Measurements from ENCODE around the gene EID2B.

The EID2B gene

DNA sequence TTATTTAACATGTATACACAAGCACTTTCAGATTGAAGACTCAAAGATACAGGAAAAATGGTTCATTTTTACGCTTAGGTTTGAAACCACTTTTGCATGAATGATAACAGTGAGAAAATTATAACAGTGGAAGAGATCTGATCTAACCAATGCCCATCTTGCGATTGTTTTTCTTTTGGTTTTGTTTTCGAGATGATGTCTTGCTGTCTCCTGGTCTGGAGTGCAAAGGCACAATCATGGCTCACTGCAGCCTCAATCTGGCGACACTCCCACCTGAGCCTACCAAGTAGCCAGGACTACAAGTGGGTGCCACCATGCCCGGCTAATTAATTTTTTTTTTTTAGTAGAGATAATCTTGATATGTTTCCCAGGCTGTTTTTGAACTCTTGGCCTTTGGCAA is 17.5 kb upstream of the EID2B start:
- Mint-ChIP-seq H3K9me3 (no peaks in the 10 kb centered on the region), H3K4me3 (no peak overlapping the region), H3K27me3 (ENCODE audit: low read depth) (peaks cover 29% of the 10 kb centered on the region), H3K36me3 (ENCODE audit: low read depth) (no peaks in the 10 kb centered on the region), H3K27ac (no peak overlapping the region), H3K4me1 (no peaks in the 10 kb centered on the region)
- no peak for TF ChIP-seq CTCF (IDR thresholded peaks at IDR 0.05; ENCODE audit: unreplicated experiment in 3 of 3)

DNA sequence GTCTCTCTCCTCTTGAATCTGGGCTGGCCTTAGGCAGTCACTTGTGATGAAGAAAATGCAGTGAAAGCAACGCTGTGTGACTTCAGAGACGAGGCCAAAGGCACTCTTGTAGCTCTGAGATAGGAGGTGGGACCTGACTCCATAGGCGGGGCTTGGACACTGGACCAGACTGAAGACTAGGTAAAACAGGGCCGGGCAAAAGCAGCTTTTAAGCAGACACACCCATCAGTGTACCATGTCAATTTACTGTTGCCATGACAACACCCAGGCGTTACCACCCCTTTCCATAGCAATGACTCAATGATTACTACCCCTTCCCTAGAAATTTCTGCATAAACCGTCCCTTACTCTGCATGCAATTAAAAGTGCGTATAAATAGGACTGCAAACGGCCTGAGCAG is 13.9 kb upstream of the EID2B start:
- Mint-ChIP-seq H3K4me1 (no peaks in the 10 kb centered on the region), H3K36me3 (ENCODE audit: low read depth) (no peaks in the 10 kb centered on the region), H3K27ac (no peak overlapping the region), H3K27me3 (ENCODE audit: low read depth) (peaks cover 17% of the 10 kb centered on the region), H3K4me3 (no peak overlapping the region), H3K9me3 (no peaks in the 10 kb centered on the region)
- TF ChIP-seq CTCF (IDR thresholded peaks at IDR 0.05; ENCODE audit: unreplicated experiment in 3 of 3), result no peak

- Mint-ChIP-seq H3K4me1 (peaks cover 7% of the 10 kb centered on the region), H3K9me3 (no peaks in the 10 kb centered on the region), H3K36me3 (ENCODE audit: low read depth) (no peaks in the 10 kb centered on the region), H3K27ac (no peak overlapping the region), H3K27me3 (ENCODE audit: low read depth) (peaks cover 17% of the 10 kb centered on the region), H3K4me3 (no peak overlapping the region)
- no peak for TF ChIP-seq CTCF (IDR thresholded peaks at IDR 0.05; ENCODE audit: unreplicated experiment in 3 of 3)
These were observed 12.3 kb upstream of the EID2B start for GRCh38 chr19:39544911-39545310.

DNA sequence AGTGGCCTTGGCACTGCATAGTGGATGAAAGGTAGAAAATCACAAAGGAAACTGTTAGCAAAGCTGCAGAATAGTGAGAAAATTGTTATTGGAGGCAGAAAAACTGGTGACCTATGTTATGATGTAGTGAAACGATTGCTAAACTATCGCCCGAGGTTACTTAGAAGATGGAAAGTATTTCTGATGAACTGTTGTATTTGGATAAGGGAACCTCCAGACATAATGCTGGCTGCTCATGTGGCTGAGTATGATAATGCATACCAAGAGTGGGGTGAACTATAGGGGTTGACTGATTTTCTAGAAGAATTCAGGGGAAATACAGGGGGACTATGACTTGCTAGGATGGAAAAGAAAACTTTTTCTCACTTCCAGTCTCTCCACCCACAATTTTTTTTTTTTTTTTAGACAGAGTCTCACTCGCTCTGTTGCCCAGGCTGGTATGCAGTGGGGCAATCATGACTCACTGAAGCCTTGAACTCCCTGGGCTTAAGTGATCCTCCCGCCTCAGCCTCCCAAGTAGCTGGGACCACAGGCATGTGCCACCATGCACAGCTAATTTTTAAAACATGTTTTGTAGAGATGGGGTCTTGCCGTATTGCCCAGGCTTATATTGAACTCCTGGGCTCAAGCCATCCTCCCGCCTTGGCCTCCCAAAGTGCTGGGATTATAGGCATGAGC is 11.7 kb upstream of the EID2B start:
- Mint-ChIP-seq H3K27ac (no peak overlapping the region), H3K4me3 (no peak overlapping the region), H3K27me3 (ENCODE audit: low read depth) (peaks cover 17% of the 10 kb centered on the region), H3K4me1 (peaks cover 7% of the 10 kb centered on the region), H3K36me3 (ENCODE audit: low read depth) (no peaks in the 10 kb centered on the region), H3K9me3 (no peaks in the 10 kb centered on the region)
- TF ChIP-seq CTCF (IDR thresholded peaks at IDR 0.05; ENCODE audit: unreplicated experiment in 3 of 3), result no peak

- H3K9me3 Mint-ChIP-seq, result no peaks in the 10 kb centered on the region
- H3K4me3 Mint-ChIP-seq, result no peak overlapping the region
- no peak overlapping the region for H3K27ac Mint-ChIP-seq
- peaks cover 16% of the 10 kb centered on the region for H3K4me1 Mint-ChIP-seq
- TF ChIP-seq CTCF (IDR thresholded peaks at IDR 0.05; ENCODE audit: unreplicated experiment in 3 of 3), result no peak
- H3K36me3 Mint-ChIP-seq (ENCODE audit: low read depth), result no peaks in the 10 kb centered on the region
- H3K27me3 Mint-ChIP-seq (ENCODE audit: low read depth), result peaks cover 17% of the 10 kb centered on the region
These were observed 10.8 kb upstream of the EID2B start for GRCh38 chr19:39543477-39543857.

GRCh38 chr19:39542206-39542605 is 9.6 kb upstream of the EID2B start:
- no peak for TF ChIP-seq CTCF (IDR thresholded peaks at IDR 0.05; ENCODE audit: unreplicated experiment in 3 of 3)

More at GRCh38 chr19:39542206-39542605, 9.6 kb upstream of the EID2B start:
- H3K27ac Mint-ChIP-seq, result no peak overlapping the region
- peaks cover 17% of the 10 kb centered on the region for H3K27me3 Mint-ChIP-seq (ENCODE audit: low read depth)
- no peaks in the 10 kb centered on the region for H3K9me3 Mint-ChIP-seq
- H3K36me3 Mint-ChIP-seq (ENCODE audit: low read depth), result no peaks in the 10 kb centered on the region
- H3K4me1 Mint-ChIP-seq, result peaks cover 22% of the 10 kb centered on the region
- peak overlapping the region in 2 of 3 experiments; percentile 30 to 54 for H3K4me3 Mint-ChIP-seq

Measured in nephron (organoid).